HG03135 (cell line): ENCODE results near the gene SELENOM.
"Not testable (repeated sequence)": the region's sequence is repeated elsewhere in the genome, so short reads cannot be mapped to it uniquely, and the experiment has no call there.

Experiments
- ATAC-seq: cut with Tn5 transposase; IDR thresholded peaks from one replicate; pipeline ENCODE4 v1.9.1; 2021; ENCODE audit warnings: mild to moderate bottlenecking, moderate library complexity; ENCODE audit not compliant: unreplicated experiment

SELENOM gene

DNA sequence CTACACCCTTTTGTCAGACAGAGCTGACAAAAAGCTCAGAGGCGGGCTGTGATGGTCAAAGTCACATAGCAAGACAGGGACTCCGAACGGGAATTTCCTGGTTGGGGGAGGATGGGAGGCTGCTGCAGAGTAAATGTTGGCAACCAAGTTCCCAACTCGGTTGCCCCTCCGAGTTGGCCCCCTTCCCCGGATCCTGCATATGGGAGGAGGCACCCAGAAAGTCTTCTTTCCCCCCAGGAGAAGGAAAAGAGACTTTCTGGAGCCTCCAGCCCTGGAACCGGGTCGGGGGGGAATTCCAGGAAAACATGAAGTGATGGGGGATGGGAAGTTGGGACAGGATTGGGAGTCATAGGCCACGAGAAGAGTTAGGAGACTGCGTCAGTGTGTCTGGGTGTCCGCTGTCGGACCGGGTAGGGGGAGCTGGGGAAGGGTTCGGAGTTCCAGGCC is 614 bp downstream of the SELENOM start:
- no peak for ATAC-seq

DNA sequence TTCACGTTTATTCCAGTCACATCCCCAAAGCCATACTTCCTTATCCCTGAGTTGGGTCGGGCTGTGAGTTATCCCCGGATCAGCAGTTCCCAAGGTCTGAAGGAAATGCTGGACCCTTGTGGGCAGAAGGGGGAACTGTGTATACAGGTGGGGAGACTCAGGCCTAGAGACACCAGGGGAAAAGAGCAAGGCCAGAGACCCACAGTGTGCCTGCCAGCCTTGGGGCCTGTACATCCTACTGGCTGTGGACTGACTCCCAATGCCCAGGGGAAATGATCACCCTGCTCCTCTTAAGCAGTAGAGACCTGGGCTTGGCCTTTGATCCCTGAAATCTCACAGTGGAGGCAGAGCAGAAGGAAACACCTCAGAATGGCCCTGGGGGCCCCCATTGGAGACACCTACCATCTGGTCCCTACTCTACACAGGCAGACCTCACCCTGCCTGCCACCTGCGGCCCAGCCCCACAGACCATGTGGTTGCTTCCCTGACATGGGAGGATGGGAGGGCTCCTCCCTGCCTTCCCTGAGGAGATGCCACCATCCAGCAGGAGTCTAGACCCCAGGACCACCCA is 1.3 kb downstream of the SELENOM start:
- ATAC-seq: no peak

DNA sequence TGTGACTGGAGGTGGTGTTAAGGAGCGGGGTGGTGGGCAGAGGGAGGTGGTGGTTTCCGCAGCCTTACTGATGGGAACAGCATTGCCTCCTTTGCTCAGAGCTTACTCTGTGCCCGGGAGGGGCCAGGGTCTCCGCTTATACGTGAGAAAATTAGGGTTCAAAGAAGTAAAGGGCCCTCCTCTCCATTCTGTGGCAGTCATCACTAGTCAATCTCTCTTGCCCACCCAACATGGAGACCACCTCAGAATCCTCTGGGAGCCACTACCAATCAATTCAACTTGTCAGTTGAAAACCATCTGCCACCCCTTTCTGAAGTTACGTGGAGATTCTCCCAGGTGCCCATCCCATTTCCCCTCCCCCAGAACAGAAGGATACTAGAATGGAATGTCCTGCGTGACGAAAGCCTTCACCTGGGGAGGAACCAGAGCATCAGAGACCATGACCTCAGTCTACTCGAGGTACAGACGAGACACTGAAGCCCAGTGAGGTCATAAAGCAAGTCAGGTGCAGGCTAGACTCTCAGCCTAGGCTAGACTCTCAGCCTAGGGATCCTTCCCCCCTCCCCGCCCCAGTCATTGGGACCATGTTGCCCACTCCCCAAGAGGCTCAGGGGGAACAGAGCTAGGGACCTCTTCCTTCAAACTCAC is 2.0 kb downstream of the SELENOM start:
- no peak for ATAC-seq

- ATAC-seq: no peak
These were observed 2.5 kb downstream of the SELENOM start for GRCh38 chr22:31104869-31105268.

DNA sequence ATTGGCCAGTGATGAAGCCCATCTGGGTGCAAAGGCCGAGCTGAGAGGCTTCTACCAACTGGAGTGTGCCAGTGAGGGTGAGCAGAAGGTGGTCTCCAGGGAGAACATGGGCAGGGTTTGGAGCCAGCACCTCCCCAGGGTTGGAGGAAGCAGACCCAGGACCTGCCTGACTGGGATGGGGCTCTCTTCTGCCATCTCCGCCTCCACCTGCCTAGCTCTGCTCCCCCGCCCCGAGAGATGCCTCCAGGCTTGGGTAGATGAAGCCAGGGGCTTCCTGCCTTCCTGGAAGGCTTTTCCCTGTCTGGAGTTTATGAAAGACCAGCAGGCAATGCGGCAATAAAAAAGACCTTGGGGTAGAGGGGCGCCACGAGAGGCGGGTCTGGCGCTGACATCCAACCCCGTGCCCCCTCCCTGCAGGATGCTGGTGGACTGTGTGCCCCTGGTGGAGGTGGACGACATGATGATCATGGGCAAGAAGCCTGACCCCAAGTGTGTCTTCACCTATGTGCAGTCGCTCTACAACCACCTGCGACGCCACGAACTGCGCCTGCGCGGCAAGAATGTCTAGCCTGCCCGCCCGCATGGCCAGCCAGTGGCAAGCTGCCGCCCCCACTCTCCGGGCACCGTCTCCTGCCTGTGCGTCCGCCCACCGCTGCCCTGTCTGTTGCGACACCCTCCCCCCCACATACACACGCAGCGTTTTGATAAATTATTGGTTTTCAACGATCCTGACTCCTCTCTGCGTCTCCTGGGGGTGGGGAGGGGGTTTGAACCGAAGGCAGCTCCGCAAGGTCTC is 3.3 kb downstream of the SELENOM start:
- no peak for ATAC-seq

GRCh38 chr22:31103111-31103510 is 4.3 kb downstream of the SELENOM start:
- no peak for ATAC-seq

DNA sequence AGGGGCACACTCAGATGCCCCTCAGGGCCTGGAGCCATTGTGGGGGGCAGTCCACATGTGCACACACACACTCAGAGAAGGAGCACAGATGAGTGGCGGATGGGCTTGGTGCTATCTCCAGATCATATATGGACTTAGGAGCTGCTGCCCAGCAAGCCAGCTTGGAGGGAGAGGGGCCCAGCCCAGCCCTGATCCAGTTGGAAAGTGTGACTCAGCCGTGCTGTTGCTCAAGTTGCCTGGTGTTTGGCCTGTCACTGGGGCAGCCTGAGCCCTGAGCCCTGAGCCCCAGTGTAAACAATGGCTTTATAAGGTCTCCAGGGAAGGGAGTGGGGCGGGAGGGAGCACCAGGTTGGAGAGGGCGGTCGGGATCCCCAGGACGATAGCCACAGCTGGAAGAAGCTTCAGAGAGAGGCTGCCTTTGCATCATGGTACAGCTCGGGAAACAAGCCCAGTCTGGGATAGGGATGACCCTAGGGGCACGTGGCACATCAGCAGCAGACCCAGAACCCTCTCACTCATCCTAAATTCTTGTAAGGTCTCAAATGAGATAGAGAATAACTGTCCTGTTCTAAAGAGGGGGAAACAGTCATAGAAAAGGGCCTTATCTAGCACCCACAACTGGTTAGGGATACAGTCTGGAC is 4.8 kb downstream of the SELENOM start:
- ATAC-seq: no peak

GRCh38 chr22:31100762-31101525 is 6.4 kb downstream of the SELENOM start:
- ATAC-seq: no peak

GRCh38 chr22:31099841-31100761 is 7.3 kb downstream of the SELENOM start:
- ATAC-seq: no peak

DNA sequence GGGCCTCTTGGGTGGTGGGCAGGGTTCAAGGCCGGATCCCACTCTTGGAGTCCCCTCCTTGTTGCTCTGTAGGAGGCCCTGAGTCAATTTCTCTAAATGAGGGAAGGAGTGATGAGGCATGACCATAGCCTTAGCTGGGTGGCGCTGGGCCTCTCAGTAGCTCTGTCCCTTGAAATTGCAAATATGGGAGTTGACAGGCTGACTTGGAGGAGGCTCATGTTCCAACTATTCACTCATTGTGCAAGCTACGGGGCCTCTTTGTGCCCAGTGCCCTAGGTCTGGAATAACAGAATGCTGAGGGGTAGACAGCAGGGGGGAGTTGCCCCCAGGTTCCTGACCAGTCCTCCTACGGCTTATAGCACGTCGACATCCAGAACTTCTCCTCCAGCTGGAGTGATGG is 8.0 kb downstream of the SELENOM start:
- no peak for ATAC-seq

GRCh38 chr22:31098632-31099110 is 8.7 kb downstream of the SELENOM start:
- ATAC-seq: no peak

DNA sequence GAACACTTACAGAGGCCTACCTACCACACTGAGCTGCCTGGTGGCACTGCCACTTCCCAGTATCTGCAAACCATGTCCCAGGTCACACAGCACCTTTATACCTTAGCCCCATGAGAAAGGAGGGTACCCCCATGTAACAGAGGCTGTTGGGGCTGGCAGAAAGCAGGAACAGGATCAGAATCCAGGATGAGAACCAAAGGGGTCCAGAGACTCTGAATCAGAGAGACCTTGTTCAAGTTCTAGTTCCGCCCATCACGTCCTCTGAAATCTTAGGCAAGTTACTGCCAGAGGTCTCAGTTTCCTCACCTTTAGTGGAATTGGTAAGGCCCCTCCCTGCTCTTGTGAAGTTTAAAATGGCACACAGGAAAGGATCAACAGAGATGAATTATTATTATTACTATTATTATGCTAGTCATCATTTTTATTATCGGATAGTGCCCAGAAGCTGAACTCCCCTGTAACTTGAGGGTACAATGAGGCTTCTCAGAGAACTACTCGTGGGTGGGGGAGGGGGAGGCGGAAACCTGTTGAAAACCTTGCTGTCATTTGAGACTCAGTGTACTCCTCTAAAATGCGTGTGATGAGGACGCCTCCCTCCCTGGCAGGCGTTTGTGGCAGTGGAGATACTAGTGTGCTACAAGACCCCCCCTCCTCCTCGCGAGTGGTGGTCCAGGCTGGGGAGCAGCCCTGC is 9.3 kb downstream of the SELENOM start:
- ATAC-seq: no peak

- not testable (repeated sequence) for ATAC-seq
These were observed 9.8 kb downstream of the SELENOM start for GRCh38 chr22:31097539-31097938.

- ATAC-seq: no peak
These were observed 10.6 kb downstream of the SELENOM start for GRCh38 chr22:31096657-31097279.

GRCh38 chr22:31095637-31096249 is 11.6 kb downstream of the SELENOM start:
- ATAC-seq: no peak

DNA sequence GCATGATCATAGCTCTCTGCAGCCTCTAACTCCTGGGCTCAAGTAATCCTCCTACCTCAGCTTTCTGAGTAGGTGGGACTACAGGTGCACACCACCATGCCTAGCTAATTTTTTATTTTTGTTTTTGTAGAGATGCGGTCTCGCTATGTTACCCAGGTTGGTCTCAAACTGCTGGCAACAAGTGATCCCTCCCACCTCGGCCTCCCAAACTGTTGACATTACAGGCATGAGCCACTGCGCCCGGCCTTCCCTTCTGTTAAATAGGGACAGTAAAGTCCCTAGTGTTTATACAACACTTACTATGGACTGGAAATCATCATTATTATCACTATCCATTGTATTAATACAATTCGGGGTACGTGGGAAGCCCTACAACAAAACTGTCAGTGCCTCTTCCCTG is 12.6 kb downstream of the SELENOM start:
- ATAC-seq: no peak

GRCh38 chr22:31094021-31094551 is 13.3 kb downstream of the SELENOM start:
- no peak for ATAC-seq
